Astrocyte (in vitro differentiated cells and primary cell): ENCODE results near the gene SLC48A1.

Source experiments
- CTCF ChIP-seq: IDR thresholded peaks from 2 replicates; pipeline ENCODE4 v1.5.1; 2011; ENCODE audit warnings: low read depth, mild to moderate bottlenecking, inconsistent platforms, low read length, moderate library complexity; ENCODE audit not compliant: insufficient read depth
- EZH2 ChIP-seq: IDR thresholded peaks from 2 replicates; pipeline ENCODE4 v1.6.1; 2012; ENCODE audit warnings: mild to moderate bottlenecking, low read length, inconsistent platforms; ENCODE audit not compliant: insufficient read depth

- TF ChIP-seq EZH2, result no peak
- TF ChIP-seq CTCF, result no peak
These were observed 29.7 kb upstream of the SLC48A1 start for GRCh38 chr12:47743311-47743860.
